Hepatocyte (in vitro differentiated cells): Measurements from ENCODE around the gene CORO2B.

Experiments used
- EZH2 ChIP-seq: fragments of 200-600 bp; sonication (generic); IDR thresholded peaks from 2 replicates; pipeline ENCODE4 v1.6.1; 2016; ENCODE audit warnings: antibody characterized with exemption, mild to moderate bottlenecking, borderline replicate concordance
- EZH2phosphoT487 ChIP-seq: fragments of 200-600 bp; sonication (generic); IDR thresholded peaks from one replicate; pipeline ENCODE4 v1.6.1; 2018; ENCODE audit warnings: antibody characterized with exemption, mild to moderate bottlenecking, low read depth, moderate library complexity; ENCODE audit not compliant: unreplicated experiment, severe bottlenecking
- TF ChIP-seq, protein P1 (sequence below): fragments of 200-600 bp; sonication (generic); IDR thresholded peaks from 2 replicates; pipeline ENCODE4 v1.5.1; 2016; ENCODE audit warnings: antibody characterized with exemption, mild to moderate bottlenecking; ENCODE audit not compliant: poor library complexity

DNA sequence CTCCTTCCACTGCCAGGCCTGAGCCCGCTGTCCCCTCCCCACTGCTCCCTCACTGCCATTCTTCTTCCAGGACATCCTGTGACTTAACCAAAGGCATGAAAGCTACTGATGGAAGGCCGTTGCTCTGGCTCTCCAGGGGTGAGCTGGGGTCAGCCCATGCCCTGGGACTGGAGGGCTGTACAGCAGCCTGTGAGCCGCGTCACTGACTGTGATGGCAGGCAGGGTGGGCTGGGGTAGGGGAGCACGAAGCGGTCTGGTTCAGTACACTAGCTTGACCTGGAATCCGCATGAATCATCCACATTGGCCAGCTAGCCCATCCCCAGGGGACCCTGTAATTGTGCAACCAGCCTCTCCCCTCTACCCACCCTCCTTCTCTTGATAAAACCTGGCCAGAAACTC, 30.8 kb downstream of the CORO2B start:
- no peak for TF ChIP-seq EZH2
- TF ChIP-seq, protein P1, sequence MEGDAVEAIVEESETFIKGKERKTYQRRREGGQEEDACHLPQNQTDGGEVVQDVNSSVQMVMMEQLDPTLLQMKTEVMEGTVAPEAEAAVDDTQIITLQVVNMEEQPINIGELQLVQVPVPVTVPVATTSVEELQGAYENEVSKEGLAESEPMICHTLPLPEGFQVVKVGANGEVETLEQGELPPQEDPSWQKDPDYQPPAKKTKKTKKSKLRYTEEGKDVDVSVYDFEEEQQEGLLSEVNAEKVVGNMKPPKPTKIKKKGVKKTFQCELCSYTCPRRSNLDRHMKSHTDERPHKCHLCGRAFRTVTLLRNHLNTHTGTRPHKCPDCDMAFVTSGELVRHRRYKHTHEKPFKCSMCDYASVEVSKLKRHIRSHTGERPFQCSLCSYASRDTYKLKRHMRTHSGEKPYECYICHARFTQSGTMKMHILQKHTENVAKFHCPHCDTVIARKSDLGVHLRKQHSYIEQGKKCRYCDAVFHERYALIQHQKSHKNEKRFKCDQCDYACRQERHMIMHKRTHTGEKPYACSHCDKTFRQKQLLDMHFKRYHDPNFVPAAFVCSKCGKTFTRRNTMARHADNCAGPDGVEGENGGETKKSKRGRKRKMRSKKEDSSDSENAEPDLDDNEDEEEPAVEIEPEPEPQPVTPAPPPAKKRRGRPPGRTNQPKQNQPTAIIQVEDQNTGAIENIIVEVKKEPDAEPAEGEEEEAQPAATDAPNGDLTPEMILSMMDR: no peak
- no peak for TF ChIP-seq EZH2phosphoT487
